ENCODE data around the gene SOX10. TPM values are rescaled to one million over a fixed set of nuclear protein-coding genes. Genes with fewer than 3 reads are reported as not detected.
A peak's percentile ranks its signal among the peaks of the same experiment; 100 is the strongest.

Gene SOX10
- total RNA-seq, 2 donors from 2014 or later = not detected

DNA sequence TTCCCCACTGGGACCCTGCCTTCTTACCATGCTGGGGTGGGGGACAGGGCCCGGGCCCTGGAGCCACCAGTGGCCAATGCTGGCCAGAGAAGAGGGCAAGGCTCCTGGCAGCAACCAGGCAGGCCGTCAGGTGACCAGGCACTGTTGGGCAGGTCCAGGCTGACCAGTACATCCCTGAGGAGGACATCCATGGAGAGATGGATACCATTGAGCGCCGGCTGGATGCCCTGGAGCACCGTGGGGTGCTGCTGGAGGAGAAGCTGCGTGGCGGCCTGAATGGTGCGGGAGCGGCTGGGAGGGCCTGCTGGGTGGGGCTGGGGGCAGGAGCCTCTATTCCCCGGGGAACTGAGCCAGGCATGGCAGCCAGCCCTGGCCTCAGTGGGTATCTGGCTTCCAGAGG lies 52.0 kb downstream of the SOX10 start:
- Mint-ChIP-seq H3K27ac (peak overlapping the region; percentile 8), H3K27me3 (no peaks in the 10 kb centered on the region), H3K4me3 (no peak overlapping the region), H3K4me1 (peaks cover 13% of the 10 kb centered on the region), H3K36me3 (ENCODE audit: low read depth) (peaks cover 4% of the 10 kb centered on the region)
- no peaks in the 10 kb centered on the region for H3K9me3 ChIP-seq (ENCODE audit: control insufficient read depth, low read length, poor library complexity, severe bottlenecking)
- DNase-seq (no peak), ATAC-seq (no peak)

DNA sequence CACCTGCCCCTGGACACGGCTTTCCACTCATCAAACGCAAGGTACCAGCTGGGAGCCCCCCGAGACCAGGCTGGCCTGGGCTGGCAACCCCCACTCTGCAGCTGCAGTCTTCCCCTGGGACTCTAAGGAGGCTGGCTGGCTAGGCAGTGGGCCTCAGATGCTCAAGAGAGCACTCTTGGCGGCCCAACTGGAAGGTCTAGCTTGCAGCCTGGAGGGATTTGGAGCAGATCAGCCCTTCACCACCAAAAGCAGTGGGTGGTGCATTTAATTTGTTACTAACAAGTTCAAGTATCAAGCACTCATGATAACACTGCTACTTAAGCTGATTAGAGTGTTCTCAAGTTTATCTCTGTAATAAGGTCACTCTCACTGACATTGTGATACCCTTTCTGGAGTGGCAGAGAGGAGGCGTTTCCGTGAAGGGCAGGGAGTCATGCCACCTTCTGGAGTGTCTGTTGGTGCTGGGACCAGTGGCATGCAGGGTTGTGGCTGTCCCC lies 52.4 kb downstream of the SOX10 start:
- no peak for ATAC-seq
- Mint-ChIP-seq H3K4me3 (no peak overlapping the region), H3K27ac (peak overlapping the region; percentile 8)

GRCh38 chr22:37930952-37931440 lies 53.4 kb downstream of the SOX10 start:
- no peak for DNase-seq
- no peak overlapping the region for H3K4me3 Mint-ChIP-seq
- H3K27ac Mint-ChIP-seq = no peak overlapping the region
- H3K9me3 ChIP-seq (ENCODE audit: control insufficient read depth, low read length, poor library complexity, severe bottlenecking) = no peaks in the 10 kb centered on the region
- H3K36me3 Mint-ChIP-seq (ENCODE audit: low read depth) = peaks cover 4% of the 10 kb centered on the region
- no peaks in the 10 kb centered on the region for H3K27me3 Mint-ChIP-seq
- H3K4me1 Mint-ChIP-seq = peaks cover 13% of the 10 kb centered on the region
- ATAC-seq = no peak

More for the DNA sequence above, 52.4 kb downstream of the SOX10 start:
- H3K4me1 Mint-ChIP-seq = peaks cover 13% of the 10 kb centered on the region
- no peaks in the 10 kb centered on the region for H3K9me3 ChIP-seq (ENCODE audit: control insufficient read depth, low read length, poor library complexity, severe bottlenecking)
- H3K36me3 Mint-ChIP-seq (ENCODE audit: low read depth) = peaks cover 4% of the 10 kb centered on the region
- no peak for DNase-seq
- H3K27me3 Mint-ChIP-seq = no peaks in the 10 kb centered on the region

- Mint-ChIP-seq H3K4me1 (peaks cover 13% of the 10 kb centered on the region), H3K27ac (peak overlapping the region; percentile 14), H3K4me3 (no peak overlapping the region), H3K27me3 (no peaks in the 10 kb centered on the region), H3K36me3 (ENCODE audit: low read depth) (peaks cover 4% of the 10 kb centered on the region)
- ATAC-seq = no peak
- DNase-seq = no peak
- no peaks in the 10 kb centered on the region for H3K9me3 ChIP-seq (ENCODE audit: control insufficient read depth, low read length, poor library complexity, severe bottlenecking)
Observed at GRCh38 chr22:37930270-37930951, 53.9 kb downstream of the SOX10 start.

- DNase-seq = no peak
- Mint-ChIP-seq H3K4me3 (no peak overlapping the region), H3K27ac (no peak overlapping the region), H3K36me3 (ENCODE audit: low read depth) (peaks cover 4% of the 10 kb centered on the region), H3K4me1 (peaks cover 13% of the 10 kb centered on the region), H3K27me3 (no peaks in the 10 kb centered on the region)
- no peak for ATAC-seq
- no peaks in the 10 kb centered on the region for H3K9me3 ChIP-seq (ENCODE audit: control insufficient read depth, low read length, poor library complexity, severe bottlenecking)
Observed at GRCh38 chr22:37929390-37929789, 55.0 kb downstream of the SOX10 start.

DNA sequence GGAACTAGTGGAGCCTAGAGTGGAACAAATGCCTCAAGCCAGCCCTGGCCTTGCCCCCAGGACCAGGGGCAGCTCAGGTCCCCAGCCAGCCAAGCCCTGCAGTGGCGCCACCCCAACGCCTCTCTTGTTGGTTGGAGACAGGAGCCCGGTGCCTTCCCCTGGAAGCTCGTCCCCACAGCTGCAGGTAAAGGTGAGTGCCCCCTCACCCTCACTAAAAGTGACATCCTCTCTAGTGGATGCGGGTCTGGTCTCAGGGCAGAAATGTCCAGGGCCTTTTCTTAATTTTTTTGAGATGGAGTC lies 56.8 kb downstream of the SOX10 start:
- peaks cover 7% of the 10 kb centered on the region for H3K4me1 Mint-ChIP-seq
- H3K36me3 Mint-ChIP-seq (ENCODE audit: low read depth) = peaks cover 4% of the 10 kb centered on the region
- DNase-seq (no peak), ATAC-seq (no peak)
- H3K4me3 Mint-ChIP-seq = no peak overlapping the region
- H3K27me3 Mint-ChIP-seq = no peaks in the 10 kb centered on the region
- H3K27ac Mint-ChIP-seq = no peak overlapping the region
- no peaks in the 10 kb centered on the region for H3K9me3 ChIP-seq (ENCODE audit: control insufficient read depth, low read length, poor library complexity, severe bottlenecking)

DNA sequence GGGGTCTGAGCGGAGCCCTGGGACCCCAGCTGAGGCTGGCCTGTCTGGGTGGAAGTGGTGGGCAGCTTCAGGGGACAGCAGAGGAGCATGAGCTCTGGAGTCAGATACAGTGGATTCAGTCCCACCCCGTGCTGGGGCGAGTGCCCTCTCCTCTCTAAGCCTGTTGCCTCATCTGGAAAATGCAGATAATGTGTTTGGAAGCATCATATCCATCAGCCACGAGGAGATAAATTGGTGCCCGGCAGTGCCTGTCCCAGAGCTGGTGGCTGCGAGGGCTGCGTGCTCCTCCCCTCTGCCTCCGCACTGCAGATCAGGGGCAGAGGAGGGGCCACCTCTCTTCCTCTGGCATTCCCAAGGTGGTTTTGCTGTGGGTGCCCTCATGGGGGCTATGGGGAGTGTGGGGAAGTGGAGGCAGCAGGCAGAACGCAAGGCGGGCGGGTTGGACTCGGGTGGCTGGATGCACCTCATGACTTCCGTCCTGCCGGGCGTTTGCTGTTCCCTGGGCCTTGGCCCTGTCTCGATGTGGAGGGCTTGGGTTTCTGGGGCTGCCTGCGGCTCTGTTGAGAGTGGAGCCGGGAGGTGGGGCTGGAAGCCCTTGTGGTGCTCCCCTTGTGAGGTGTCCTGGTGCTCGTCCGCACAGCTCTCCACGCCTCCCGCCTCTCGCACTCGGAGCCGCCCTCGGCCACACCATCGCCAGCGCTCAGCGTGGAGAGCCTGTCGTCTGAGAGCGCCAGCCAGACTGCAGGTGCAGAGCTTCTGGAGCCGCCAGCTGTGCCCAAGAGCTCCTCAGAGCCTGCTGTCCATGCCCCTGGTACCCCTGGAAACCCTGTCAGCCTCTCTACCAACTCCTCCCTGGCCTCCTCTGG lies 57.4 kb downstream of the SOX10 start:
- Mint-ChIP-seq H3K4me1 (peaks cover 7% of the 10 kb centered on the region), H3K4me3 (no peak overlapping the region), H3K36me3 (ENCODE audit: low read depth) (peaks cover 4% of the 10 kb centered on the region), H3K27ac (no peak overlapping the region), H3K27me3 (no peaks in the 10 kb centered on the region)
- DNase-seq = no peak
- H3K9me3 ChIP-seq (ENCODE audit: control insufficient read depth, low read length, poor library complexity, severe bottlenecking) = no peaks in the 10 kb centered on the region
- ATAC-seq = no peak

- Mint-ChIP-seq H3K4me3 (no peak overlapping the region), H3K36me3 (ENCODE audit: low read depth) (peaks cover 4% of the 10 kb centered on the region), H3K27me3 (no peaks in the 10 kb centered on the region), H3K4me1 (peaks cover 7% of the 10 kb centered on the region), H3K27ac (no peak overlapping the region)
- H3K9me3 ChIP-seq (ENCODE audit: control insufficient read depth, low read length, poor library complexity, severe bottlenecking) = no peaks in the 10 kb centered on the region
- ATAC-seq (no peak), DNase-seq (no peak)
Observed at GRCh38 chr22:37926358-37926757, 58.0 kb downstream of the SOX10 start.

DNA sequence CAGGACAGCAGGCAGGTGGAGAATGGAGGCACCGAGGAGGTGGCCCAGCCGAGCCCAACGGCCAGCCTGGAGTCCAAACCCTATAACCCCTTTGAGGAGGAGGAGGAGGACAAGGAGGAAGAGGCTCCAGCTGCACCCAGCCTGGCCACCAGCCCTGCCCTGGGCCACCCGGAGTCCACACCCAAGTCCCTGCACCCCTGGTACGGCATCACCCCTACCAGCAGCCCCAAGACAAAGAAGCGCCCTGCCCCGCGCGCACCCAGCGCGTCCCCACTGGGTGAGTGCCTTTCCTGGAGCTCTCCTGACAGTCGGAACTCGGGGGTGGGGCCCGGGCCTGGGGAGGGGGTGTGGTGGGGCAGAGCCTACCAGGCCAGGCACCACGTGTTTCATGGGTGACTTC lies 58.6 kb downstream of the SOX10 start:
- Mint-ChIP-seq H3K4me1 (peaks cover 7% of the 10 kb centered on the region), H3K4me3 (no peak overlapping the region), H3K36me3 (ENCODE audit: low read depth) (peaks cover 4% of the 10 kb centered on the region), H3K27me3 (no peaks in the 10 kb centered on the region), H3K27ac (no peak overlapping the region)
- DNase-seq (no peak), ATAC-seq (no peak)
- H3K9me3 ChIP-seq (ENCODE audit: control insufficient read depth, low read length, poor library complexity, severe bottlenecking) = no peaks in the 10 kb centered on the region

- no peaks in the 10 kb centered on the region for H3K9me3 ChIP-seq (ENCODE audit: control insufficient read depth, low read length, poor library complexity, severe bottlenecking)
- ATAC-seq = no peak
- DNase-seq = no peak
- Mint-ChIP-seq H3K4me3 (no peak overlapping the region), H3K4me1 (peaks cover 7% of the 10 kb centered on the region), H3K36me3 (ENCODE audit: low read depth) (peaks cover 4% of the 10 kb centered on the region), H3K27me3 (no peaks in the 10 kb centered on the region), H3K27ac (no peak overlapping the region)
Observed at GRCh38 chr22:37925330-37925729, 59.0 kb downstream of the SOX10 start.

- DNase-seq = no peak
- peaks cover 4% of the 10 kb centered on the region for H3K36me3 Mint-ChIP-seq (ENCODE audit: low read depth)
- H3K4me1 Mint-ChIP-seq = peaks cover 9% of the 10 kb centered on the region
- no peak overlapping the region for H3K4me3 Mint-ChIP-seq
- ATAC-seq = no peak
- H3K27me3 Mint-ChIP-seq = no peaks in the 10 kb centered on the region
- H3K27ac Mint-ChIP-seq = no peak overlapping the region
- H3K9me3 ChIP-seq (ENCODE audit: control insufficient read depth, low read length, poor library complexity, severe bottlenecking) = no peaks in the 10 kb centered on the region
Observed at GRCh38 chr22:37924386-37925065, 59.8 kb downstream of the SOX10 start.

- no peaks in the 10 kb centered on the region for H3K9me3 ChIP-seq (ENCODE audit: control insufficient read depth, low read length, poor library complexity, severe bottlenecking)
- Mint-ChIP-seq H3K4me3 (no peak overlapping the region), H3K4me1 (peaks cover 9% of the 10 kb centered on the region), H3K27ac (no peak overlapping the region), H3K27me3 (no peaks in the 10 kb centered on the region), H3K36me3 (ENCODE audit: low read depth) (peaks cover 4% of the 10 kb centered on the region)
- no peak for ATAC-seq
- DNase-seq = no peak
Observed at GRCh38 chr22:37923927-37924326, 60.4 kb downstream of the SOX10 start.
